Neuronal stem cell (in vitro differentiated cells): ENCODE measurements around the gene PHF5A. TPM values are rescaled to one million over a fixed set of nuclear protein-coding genes. Genes with fewer than 3 reads are reported as not detected.

ENCODE experiments used
- DNase-seq: peaks from one replicate; pipeline ENCODE4 v3.0.0-alpha.2; 2013; ENCODE audit warnings: low spot score
- H2AFZ ChIP-seq: one replicate; pipeline ENCODE4 v1.6.1; 2013; ENCODE audit warnings: mild to moderate bottlenecking, low read length, inconsistent platforms
- H2AK5ac ChIP-seq: 2 replicates; pipeline ENCODE4 v1.6.1; 2013; ENCODE audit warnings: low read depth, mild to moderate bottlenecking, inconsistent platforms, low read length, moderate library complexity, mixed read lengths
- H2BK120ac ChIP-seq: 2 replicates; pipeline ENCODE4 v1.6.1; 2013; ENCODE audit warnings: low read depth, mild to moderate bottlenecking, inconsistent platforms, low read length, moderate library complexity, mixed read lengths
- H2BK12ac ChIP-seq: one replicate; pipeline ENCODE4 v1.6.1; 2013; ENCODE audit warnings: low read length, inconsistent platforms
- H2BK15ac ChIP-seq: 2 replicates; pipeline ENCODE4 v1.6.1; 2013; ENCODE audit warnings: mild to moderate bottlenecking, low read length, inconsistent platforms, mixed read lengths
- H2BK5ac ChIP-seq: one replicate; pipeline ENCODE4 v1.6.1; 2013; ENCODE audit warnings: inconsistent platforms, mild to moderate bottlenecking, low read length, moderate library complexity
- H3K14ac ChIP-seq: one replicate; pipeline ENCODE4 v1.6.1; 2013; ENCODE audit warnings: low read length, inconsistent platforms
- H3K18ac ChIP-seq: 2 replicates; pipeline ENCODE4 v1.6.1; 2013; ENCODE audit warnings: low read length, inconsistent platforms
- H3K23ac ChIP-seq: 2 replicates; pipeline ENCODE4 v1.6.1; 2013; ENCODE audit warnings: low read depth, mild to moderate bottlenecking, mixed read lengths, low read length, inconsistent platforms; ENCODE audit not compliant: poor library complexity
- H3K27ac ChIP-seq: replicated peaks from 3 replicates; pipeline ENCODE4 v1.5.1; 2013; ENCODE audit warnings: low read length, inconsistent platforms
- H3K27me3 ChIP-seq, 3 experiments: 2 replicates each; pipeline ENCODE4 v1.6.1; 2013; ENCODE audit warnings: low read length in 3 of 3, mild to moderate bottlenecking in 2 of 3, inconsistent platforms in 1 of 3, low read depth in 1 of 3, mixed read lengths in 1 of 3, moderate library complexity in 1 of 3; ENCODE audit not compliant: control insufficient read depth in 3 of 3, insufficient read depth in 3 of 3
- H3K36me3 ChIP-seq, 2 donors: replicated peaks in 1 of 2; 2 replicates each; pipeline ENCODE4 v1.6.1; 2013; ENCODE audit warnings: low read length in 2 of 2; ENCODE audit not compliant: control insufficient read depth in 2 of 2, insufficient read depth in 2 of 2
- H3K4ac ChIP-seq: 2 replicates; pipeline ENCODE4 v1.6.1; 2013; ENCODE audit warnings: inconsistent platforms, mild to moderate bottlenecking, low read length, moderate library complexity
- H3K4me1 ChIP-seq, 2 donors: 1 replicate in 1 of 2; 2 replicates in 1 of 2; pipeline ENCODE4 v1.6.1; 2013; ENCODE audit warnings: low read length in 2 of 2, low read depth in 1 of 2; ENCODE audit not compliant: control insufficient read depth in 2 of 2, insufficient read depth in 1 of 2
- H3K4me2 ChIP-seq: one replicate; pipeline ENCODE4 v1.6.1; 2013; ENCODE audit warnings: mild to moderate bottlenecking, low read length, inconsistent platforms; ENCODE audit not compliant: insufficient read depth, poor library complexity, severe bottlenecking
- H3K4me3 ChIP-seq, 2 donors: 2 replicates each; pipeline ENCODE4 v1.5.1; 2013; ENCODE audit warnings: low read length in 2 of 2, mild to moderate bottlenecking in 2 of 2, inconsistent platforms in 1 of 2, moderate library complexity in 1 of 2
- H3K79me1 ChIP-seq: one replicate; pipeline ENCODE4 v1.6.1; 2013; ENCODE audit warnings: low read depth, mild to moderate bottlenecking, inconsistent platforms, low read length, moderate library complexity
- H3K9ac ChIP-seq: one replicate; pipeline ENCODE4 v1.6.1; 2013; ENCODE audit warnings: mild to moderate bottlenecking, low read depth, low read length, inconsistent platforms; ENCODE audit not compliant: poor library complexity
- H3K9me3 ChIP-seq, 2 donors: replicated peaks in 1 of 2; 2 replicates each; pipeline versions ENCODE3 to v1.6.1; 2013; ENCODE audit warnings: low read length in 2 of 2, mild to moderate bottlenecking in 2 of 2, inconsistent platforms in 1 of 2, low read depth in 1 of 2, mixed read lengths in 1 of 2, moderate library complexity in 1 of 2; ENCODE audit not compliant: control insufficient read depth in 2 of 2, insufficient read depth in 1 of 2
- H4K8ac ChIP-seq: one replicate; pipeline ENCODE4 v1.6.1; 2013; ENCODE audit warnings: low read depth, mild to moderate bottlenecking, inconsistent platforms, low read length, moderate library complexity
- H4K91ac ChIP-seq: one replicate; pipeline ENCODE4 v1.6.1; 2013; ENCODE audit warnings: low read length, low read depth, mild to moderate bottlenecking, inconsistent platforms; ENCODE audit not compliant: poor library complexity
- WGBS, 2 donors: extraction: QIAGEN DNeasy Blood & Tissue Kit; methylation state at CpG; one replicate each; pipeline ENCODE4 v1.1.7; 2013; ENCODE audit warnings: missing lambda C conversion rate in 2 of 2, mixed read lengths in 1 of 2; ENCODE audit not compliant: insufficient read length in 2 of 2, insufficient replicate concordance in 1 of 2; ENCODE audit errors: extremely low coverage in 2 of 2; 5-methylcytosine and 5-hydroxymethylcytosine counted together
- polyA plus RNA-seq, 2 experiments: library from polyadenylated mRNA; stranded (reverse); fragments of 200-250 nt; gene quantifications; one replicate each; pipeline ENCODE4 v1.2.3, GENCODE V29; 2013

Gene PHF5A
- polyA plus RNA-seq (2013, experiment 1 of 2), result 63.9 TPM
- 61.6 TPM for polyA plus RNA-seq (2013, experiment 2 of 2)

GRCh38 chr22:41468381-41469217, at the start of gene PHF5A, which contains the start of gene ACO2:
TSS of gene PHF5A (minus strand) at chr22:41468692. CDS start at chr22:41468653, 39 bp downstream.
TSS of gene ACO2 (plus strand) at chr22:41469117. CDS start at chr22:41469147, 30 bp downstream.
- Histone ChIP-seq H3K14ac (peak within 1 kb of the TSS; percentile 25), H3K27me3 (no peaks in the 10 kb centered on the region), H2BK120ac (no peak within 1 kb of the TSS), H3K79me1 (peaks cover 22% of the 10 kb centered on the region), H3K4me3 (peak within 1 kb of the TSS; percentile 93 to 95), H3K23ac (peak within 1 kb of the TSS; percentile 71), H3K9me3 (no peaks in the 10 kb centered on the region), H4K91ac (no peak within 1 kb of the TSS), H3K4me1 (peaks cover 8 to 15% of the 10 kb centered on the region in 2 donors), H2AK5ac (peak within 1 kb of the TSS; percentile 66), H3K4me2 (peak within 1 kb of the TSS; percentile 67), H3K18ac (peak within 1 kb of the TSS; percentile 90), H3K9ac (peak within 1 kb of the TSS; percentile 91), H2BK12ac (no peak within 1 kb of the TSS), H4K8ac (no peak within 1 kb of the TSS), H3K36me3 (peaks cover 30 to 55% of the 10 kb centered on the region in 2 donors), H2BK5ac (peak within 1 kb of the TSS; percentile 83), H3K27ac (peak within 1 kb of the TSS; percentile 67), H3K4ac (peak within 1 kb of the TSS; percentile 41), H2BK15ac (no peak within 1 kb of the TSS), H2AFZ (peak within 1 kb of the TSS; percentile 94)
- WGBS, 2 donors, result no CpG with 5 or more reads among the region's 51 CpGs
- peak; percentile 99 for DNase-seq

GRCh38 chr22:41518048-41518347, 49.5 kb upstream of the PHF5A start:
- peaks cover 3% of the 10 kb centered on the region for H3K79me1 ChIP-seq
- H4K8ac ChIP-seq, result no peak overlapping the region
- no peak overlapping the region for H4K91ac ChIP-seq
- H2BK12ac ChIP-seq, result no peak overlapping the region
- H3K9ac ChIP-seq, result peak overlapping the region; percentile 71
- H3K4me2 ChIP-seq, result no peak overlapping the region
- H3K14ac ChIP-seq, result no peak overlapping the region
- H3K4me3 ChIP-seq, result no peak overlapping the region
- WGBS, 2 donors, result no CpG with 5 or more reads among the region's 7 CpGs
- H2BK120ac ChIP-seq, result no peak overlapping the region
- H3K9me3 ChIP-seq, result no peaks in the 10 kb centered on the region
- no peak overlapping the region for H3K27ac ChIP-seq
- no peaks in the 10 kb centered on the region for H3K27me3 ChIP-seq
- no peak overlapping the region for H2BK5ac ChIP-seq
- no peak overlapping the region for H2BK15ac ChIP-seq
- H3K23ac ChIP-seq, result no peak overlapping the region
- H3K4ac ChIP-seq, result no peak overlapping the region
- H2AFZ ChIP-seq, result no peak overlapping the region
- H2AK5ac ChIP-seq, result no peak overlapping the region
- DNase-seq, result no peak
- H3K36me3 ChIP-seq, result peaks cover 34 to 64% of the 10 kb centered on the region in 2 donors
- H3K4me1 ChIP-seq, result peaks cover under 1 to 5% of the 10 kb centered on the region in 2 donors
- H3K18ac ChIP-seq, result no peak overlapping the region

- no peak overlapping the region for H2BK120ac ChIP-seq
- no peak overlapping the region for H3K27ac ChIP-seq
- peaks cover 4 to 10% of the 10 kb centered on the region in 2 donors for H3K4me1 ChIP-seq
- no peak overlapping the region for H3K14ac ChIP-seq
- no peak overlapping the region for H2AFZ ChIP-seq
- no CpG with 5 or more reads among the region's 22 CpGs for WGBS, 2 donors
- no peak overlapping the region for H3K4me2 ChIP-seq
- H3K4ac ChIP-seq, result no peak overlapping the region
- H3K9me3 ChIP-seq, result no peaks in the 10 kb centered on the region
- peak; percentile 57 for DNase-seq
- H4K91ac ChIP-seq, result no peak overlapping the region
- H4K8ac ChIP-seq, result no peak overlapping the region
- H2BK15ac ChIP-seq, result no peak overlapping the region
- H2BK5ac ChIP-seq, result no peak overlapping the region
- H3K23ac ChIP-seq, result no peak overlapping the region
- H3K79me1 ChIP-seq, result peaks cover 3% of the 10 kb centered on the region
- no peak overlapping the region for H3K4me3 ChIP-seq
- no peak overlapping the region for H2BK12ac ChIP-seq
- H3K18ac ChIP-seq, result peak overlapping the region; percentile 7
- peaks cover 34 to 64% of the 10 kb centered on the region in 2 donors for H3K36me3 ChIP-seq
- no peak overlapping the region for H2AK5ac ChIP-seq
- H3K9ac ChIP-seq, result no peak overlapping the region
- no peaks in the 10 kb centered on the region for H3K27me3 ChIP-seq
Observed at GRCh38 chr22:41517172-41518047, 48.9 kb upstream of the PHF5A start.

- Histone ChIP-seq H3K27ac (no peak overlapping the region), H3K4ac (no peak overlapping the region), H2BK15ac (no peak overlapping the region), H2BK120ac (no peak overlapping the region), H2AFZ (no peak overlapping the region), H2BK12ac (no peak overlapping the region), H3K4me2 (no peak overlapping the region), H2BK5ac (no peak overlapping the region), H3K9me3 (no peaks in the 10 kb centered on the region), H3K18ac (no peak overlapping the region), H3K9ac (no peak overlapping the region), H3K79me1 (peaks cover 3% of the 10 kb centered on the region), H4K91ac (no peak overlapping the region), H2AK5ac (no peak overlapping the region), H3K23ac (no peak overlapping the region), H3K4me1 (peaks cover 4 to 13% of the 10 kb centered on the region in 2 donors), H3K14ac (no peak overlapping the region), H3K27me3 (no peaks in the 10 kb centered on the region), H3K4me3 (no peak overlapping the region), H3K36me3 (peaks cover 37 to 72% of the 10 kb centered on the region in 2 donors), H4K8ac (no peak overlapping the region)
- DNase-seq, result no peak
- no CpG with 5 or more reads among the region's 8 CpGs for whole genome bisulfite sequencing, 2 donors
Observed at GRCh38 chr22:41516462-41516861, 48.0 kb upstream of the PHF5A start.
